Body of pancreas (tissue), 4 donors: ENCODE measurements around the gene L1CAM. TPM values are rescaled to one million over a fixed set of nuclear protein-coding genes. Genes with fewer than 3 reads are reported as not detected.

Experiments
- ATAC-seq: fragments of 150-250 bp; one replicate; pipeline ENCODE4 v1.9.1; 2016
- DNase-seq, 4 donors: peaks; one replicate each; pipeline ENCODE4 v3.0.0-alpha.2; 2019
- H3K27ac ChIP-seq, 4 donors: fragments of 200-600 bp; sonication (generic); 1 replicate in 3 of 4; 2 replicates in 1 of 4; pipeline versions ENCODE4 v1.5.1 to v1.6.1; 2016 to 2019; ENCODE audit warnings: mild to moderate bottlenecking in 1 of 4, mixed read lengths in 1 of 4, moderate library complexity in 1 of 4
- H3K27me3 ChIP-seq, 2 donors: fragments of 200-600 bp; sonication (generic); one replicate each; pipeline ENCODE4 v1.6.0; 2016; ENCODE audit warnings: mild to moderate bottlenecking in 1 of 2
- H3K36me3 ChIP-seq, 2 donors: fragments of 200-600 bp; sonication (generic); replicated peaks in 1 of 2; 2 replicates each; pipeline ENCODE4 v1.5.1; 2016; ENCODE audit warnings: low read depth in 2 of 2; ENCODE audit not compliant: insufficient read depth in 1 of 2
- H3K4me1 ChIP-seq: fragments of 200-600 bp; sonication (generic); one replicate; pipeline ENCODE4 v1.6.0; 2016
- H3K4me3 ChIP-seq, 2 donors: fragments of 200-600 bp; sonication (generic); 1 replicate in 1 of 2; 2 replicates in 1 of 2; pipeline ENCODE4 v1.5.1; 2016 to 2019
- H3K9me3 ChIP-seq, 3 donors: fragments of 200-600 bp; sonication (generic); 1 replicate in 2 of 3; 2 replicates in 1 of 3; pipeline ENCODE4 v1.5.1; 2016
- CTCF ChIP-seq, 7 experiments: fragments of 450-650 bp in 4 of 7; fragments of 200-600 bp in 3 of 7; sonication (generic) in 3 of 7; IDR thresholded peaks; one replicate each; pipeline ENCODE4 v1.5.1; 2016 to 2019; ENCODE audit warnings: antibody characterized with exemption in 7 of 7
- POLR2A ChIP-seq, 3 donors: fragments of 450-650 bp; IDR thresholded peaks; one replicate each; pipeline ENCODE4 v1.6.1; 2016; ENCODE audit warnings: antibody characterized with exemption in 3 of 3, mild to moderate bottlenecking in 2 of 3
- WGBS, 2 donors: methylation state at CpG; one replicate each; pipeline ENCODE4 v1.1.5; 2017; 5-methylcytosine and 5-hydroxymethylcytosine counted together
- intact Hi-C: fragments of 100-400 bp; cut with DNase I; formaldehyde crosslinking; loops from one replicate; pipeline ENCODE4 v1.15.1; 2023
- total RNA-seq, 2 donors: library from RNA; depleted of rRNA; stranded (reverse); fragments of >200 nt; gene quantifications; one replicate each; pipeline ENCODE4 v1.1.0, GENCODE V29; 2016

Gene L1CAM
- total RNA-seq, 2 donors from 2014 or later: 1.8 to 7.9 TPM

DNA sequence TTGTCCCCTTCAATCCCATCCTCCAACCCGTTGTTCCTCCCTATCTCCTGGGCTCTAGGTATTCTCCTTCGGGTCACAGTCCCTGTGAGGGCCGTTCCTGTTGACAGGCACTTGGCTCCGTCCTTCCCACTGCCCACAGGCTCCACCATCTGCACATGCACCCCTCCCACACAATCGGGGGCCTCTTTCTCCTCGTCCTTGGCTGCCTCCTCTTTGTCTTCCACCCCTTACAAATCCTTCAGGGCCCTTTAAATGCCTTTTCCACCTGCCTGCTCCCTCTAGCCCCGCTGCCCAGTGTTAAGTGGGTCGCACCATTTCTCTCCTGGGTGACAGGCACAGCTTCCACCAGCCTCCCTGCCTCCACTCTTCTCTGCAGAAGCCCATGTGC is 15.8 kb upstream of the L1CAM start:
- intact Hi-C loops: no loop called here
- no peaks in the 10 kb centered on the region for H3K9me3 ChIP-seq
- H3K27ac ChIP-seq: no peak overlapping the region
- no peaks in the 10 kb centered on the region for H3K27me3 ChIP-seq
- no peak for ATAC-seq
- H3K4me3 ChIP-seq: no peak overlapping the region
- H3K36me3 ChIP-seq: no peaks in the 10 kb centered on the region
- WGBS, 2 donors: 39 to 61% methylated on average over 8 of the region's 8 CpGs
- TF ChIP-seq POLR2A (IDR thresholded peaks at IDR 0.05) (no peak), CTCF (IDR thresholded peaks at IDR 0.05) (no peak)
- DNase-seq: no peak
- no peaks in the 10 kb centered on the region for H3K4me1 ChIP-seq

- intact Hi-C loops: no loop called here
- DNase-seq (peak in 2 of 4 donors; percentile 31 to 58), ATAC-seq (peak; percentile 42)
- Histone ChIP-seq H3K27ac (no peak overlapping the region), H3K27me3 (no peaks in the 10 kb centered on the region), H3K4me1 (no peaks in the 10 kb centered on the region), H3K36me3 (no peaks in the 10 kb centered on the region), H3K9me3 (no peaks in the 10 kb centered on the region), H3K4me3 (no peak overlapping the region)
- 27 to 43% methylated on average over 20 to 25 of the region's 26 CpGs for WGBS, 2 donors
- TF ChIP-seq CTCF (IDR thresholded peaks at IDR 0.05): no peak
- TF ChIP-seq POLR2A (IDR thresholded peaks at IDR 0.05): no peak
Observed at GRCh38 chrX:153900831-153901752, 15.1 kb upstream of the L1CAM start.

DNA sequence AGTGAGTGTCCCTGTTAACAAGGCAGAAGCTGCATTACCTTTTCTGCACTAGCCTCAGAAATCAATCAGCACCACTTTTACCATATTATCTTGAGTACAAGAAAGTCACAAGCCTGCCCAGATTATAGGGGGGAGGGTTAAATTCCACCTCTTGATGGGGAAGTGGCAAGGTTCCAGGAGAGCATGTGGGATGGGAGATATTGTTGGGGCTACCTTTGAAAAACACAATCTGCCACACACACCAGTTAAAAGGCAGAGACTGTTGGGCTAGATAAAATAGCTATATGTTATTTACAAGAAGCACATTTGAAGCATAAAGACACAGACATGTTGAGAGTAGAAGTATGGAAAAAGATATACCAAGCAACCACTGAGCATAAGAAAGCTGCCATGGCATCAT is 11.9 kb upstream of the L1CAM start:
- no peak for ATAC-seq
- no peaks in the 10 kb centered on the region for H3K36me3 ChIP-seq
- TF ChIP-seq POLR2A (IDR thresholded peaks at IDR 0.05): no peak
- H3K9me3 ChIP-seq: no peaks in the 10 kb centered on the region
- intact Hi-C loops: no loop called here
- DNase-seq: no peak
- H3K27me3 ChIP-seq: no peaks in the 10 kb centered on the region
- no peaks in the 10 kb centered on the region for H3K4me1 ChIP-seq
- H3K27ac ChIP-seq: no peak overlapping the region
- no peak overlapping the region for H3K4me3 ChIP-seq

GRCh38 chrX:153889123-153889522 is 3.1 kb upstream of the L1CAM start:
- no peak overlapping the region for H3K27ac ChIP-seq
- H3K9me3 ChIP-seq: no peaks in the 10 kb centered on the region
- H3K27me3 ChIP-seq: peaks cover 0 to 6% of the 10 kb centered on the region in 2 donors
- ATAC-seq (no peak), DNase-seq (no peak)
- H3K36me3 ChIP-seq: no peaks in the 10 kb centered on the region
- no peak overlapping the region for H3K4me3 ChIP-seq
- WGBS, 2 donors: 85% methylated on average over 6 of the region's 6 CpGs
- H3K4me1 ChIP-seq: peaks cover 5% of the 10 kb centered on the region
- intact Hi-C loops: no loop called here
- no peak for TF ChIP-seq CTCF (IDR thresholded peaks at IDR 0.05)
- no peak for TF ChIP-seq POLR2A (IDR thresholded peaks at IDR 0.05)

DNA sequence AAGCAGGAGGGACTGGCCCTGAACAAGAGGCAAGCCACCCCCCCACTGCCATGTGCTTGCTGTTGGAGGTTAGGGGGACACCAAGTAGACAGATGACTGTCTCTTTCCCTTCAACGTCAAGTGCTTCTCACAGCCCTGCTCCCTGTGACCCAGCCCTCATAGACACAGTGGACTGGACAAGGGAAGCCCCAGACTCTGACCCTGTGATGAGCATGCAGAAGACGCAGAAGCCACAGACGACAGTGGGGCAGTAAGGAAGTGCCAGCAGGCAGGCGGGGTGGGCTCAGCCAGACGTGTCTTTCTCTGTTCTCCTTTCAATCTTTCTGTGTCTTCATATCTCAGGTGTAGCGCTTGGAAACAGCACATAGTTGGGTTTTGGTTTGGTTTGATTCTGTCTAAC is 2.4 kb upstream of the L1CAM start:
- Histone ChIP-seq H3K27ac (no peak overlapping the region), H3K27me3 (peaks cover 0 to 6% of the 10 kb centered on the region in 2 donors), H3K36me3 (no peaks in the 10 kb centered on the region), H3K9me3 (no peaks in the 10 kb centered on the region), H3K4me3 (no peak overlapping the region), H3K4me1 (peaks cover 5% of the 10 kb centered on the region)
- intact Hi-C loops: no loop called here
- TF ChIP-seq POLR2A (IDR thresholded peaks at IDR 0.05) (no peak), CTCF (IDR thresholded peaks at IDR 0.05) (no peak)
- no peak for ATAC-seq
- DNase-seq: no peak
- 57 to 80% methylated on average over 1 to 6 of the region's 6 CpGs for WGBS, 2 donors
